Adrenal gland (tissue), 12 donors: ENCODE results near the gene TLCD3A. TPM values are rescaled to one million over a fixed set of nuclear protein-coding genes. Genes with fewer than 3 reads are reported as not detected.

Source experiments
- DNase-seq, 7 donors: peaks; one replicate each; pipeline ENCODE4 v3.0.0-alpha.2; 2019 to 2020
- H3K27ac ChIP-seq, 5 donors: fragments of 200-600 bp; sonication (generic) in 4 of 5; 1 replicate in 3 of 5; 2 replicates in 2 of 5; pipeline versions ENCODE4 v1.5.1 to v1.8.0; 2016 to 2020; ENCODE audit warnings: mild to moderate bottlenecking in 1 of 5
- H3K27me3 ChIP-seq: fragments of 200-600 bp; 2 replicates; pipeline ENCODE4 v1.8.0; 2021
- H3K36me3 ChIP-seq, 2 donors: fragments of 200-600 bp; replicated peaks in 1 of 2; 1 replicate in 1 of 2; 2 replicates in 1 of 2; pipeline versions ENCODE4 v1.5.1 to v1.8.0; 2018 to 2022
- H3K4me1 ChIP-seq, 2 donors: fragments of 200-600 bp; replicated peaks in 1 of 2; 1 replicate in 1 of 2; 2 replicates in 1 of 2; pipeline versions ENCODE4 v1.5.1 to v1.8.0; 2018 to 2021
- H3K4me3 ChIP-seq, 4 donors: fragments of 200-600 bp; sonication (generic) in 3 of 4; one replicate each; pipeline ENCODE4 v1.5.1; 2016 to 2018
- H3K9me3 ChIP-seq, 3 donors: fragments of 200-600 bp; sonication (generic) in 1 of 3; replicated peaks in 1 of 3; 1 replicate in 2 of 3; 2 replicates in 1 of 3; pipeline versions ENCODE4 v1.5.1 to v1.8.0; 2016 to 2021
- POLR2A ChIP-seq, 2 donors: fragments of 450-650 bp; IDR thresholded peaks; one replicate each; pipeline ENCODE4 v1.6.1; 2017; ENCODE audit warnings: antibody characterized with exemption in 2 of 2, mild to moderate bottlenecking in 2 of 2, moderate library complexity in 1 of 2
- WGBS, 4 donors: extraction: QIAGEN DNeasy Blood & Tissue Kit in 2 of 4; methylation state at CpG; one replicate each; pipeline versions ENCODE4 v1.1.5 to v1.1.7; 2013 to 2017; 5-methylcytosine and 5-hydroxymethylcytosine counted together
- intact Hi-C, 2 donors: fragments of 100-400 bp; cut with DNase I; formaldehyde crosslinking; loops; one replicate each; pipeline versions ENCODE4 v1.14.1 to v1.15.0; 2022 to 2023
- polyA plus RNA-seq, 3 donors: library from polyadenylated mRNA; stranded (reverse); fragments of 200-250 nt in 2 of 3; fragments of 350-450 nt in 1 of 3; fragmentation: Illumina TruSeq in 1 of 3; extraction: RNeasy Lipid Tissue Mini Kit (QIAGEN cat#74804) in 1 of 3; gene quantifications; one replicate each; pipeline ENCODE4 v1.2.3, GENCODE V29; 2013 to 2014
- total RNA-seq, 9 donors: library from RNA; depleted of rRNA in 4 of 9; stranded (reverse); fragments of >200 nt in 4 of 9; fragments of 120-200 nt in 1 of 9; fragmentation: NEBNext Ultra II Directional in 1 of 9; extraction: Animal tissue kit (Norgen Biotek cat#: 25700) in 1 of 9; gene quantifications; one replicate each; pipeline versions ENCODE4 v1.1.0 to v1.2.4, GENCODE V29; 2013 to 2023
- TF ChIP-seq, protein P1 (sequence below), 6 experiments: fragments of 450-650 bp in 4 of 6; fragments of 200-600 bp in 2 of 6; sonication (generic) in 1 of 6; IDR thresholded peaks; 1 replicate in 5 of 6; 2 replicates in 1 of 6; pipeline versions ENCODE4 v1.5.1 to v1.8.0; 2016 to 2021; ENCODE audit warnings: antibody characterized with exemption in 6 of 6, mild to moderate bottlenecking in 2 of 6, moderate library complexity in 1 of 6
- donor health status: healthy with polysubstance abuse.
- donor health status: Bipolar disorder and iron deficiency.
- donor health status: DM: yes; HTN: yes; CAD: no.
- donor health status: DM: no; HTN: no; CAD: no.
- donor health status: DM: no; HTN: no; CAD: no.
- donor health status: DM: yes; HTN: yes; CAD: no.

TLCD3A gene
- total and polyA plus RNA-seq, 12 donors: 0.72 to 8.7 (median 4.2) TPM

GRCh38 chr17:760371-760770 lies 28.0 kb downstream of the TLCD3A start:
- H3K36me3 ChIP-seq: peaks cover 0 to 46% of the 10 kb centered on the region in 2 donors
- H3K27ac ChIP-seq: peak overlapping the region in 4 of 5 donors; percentile 1 to 28 (median 17)

DNA sequence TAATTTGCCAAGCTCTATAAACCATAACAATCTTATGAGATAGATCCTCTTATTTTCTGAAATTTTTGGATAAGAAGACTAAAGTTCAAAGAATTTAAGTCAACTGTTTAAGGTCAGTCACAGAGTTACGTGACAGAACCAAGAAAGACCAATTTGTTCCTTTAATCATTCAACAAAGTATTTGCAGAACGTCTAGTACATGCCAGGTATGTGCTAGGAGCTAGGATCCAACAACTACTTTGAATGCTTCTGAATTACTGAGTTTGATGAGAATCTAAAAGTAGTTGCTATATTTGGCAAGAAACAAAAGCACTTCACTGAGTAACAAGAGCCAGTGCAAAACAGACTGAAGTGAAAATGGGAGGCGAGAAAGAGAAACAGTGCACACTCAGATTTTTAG lies 34.7 kb downstream of the TLCD3A start:
- WGBS, 4 donors: 74 to 83% (median 79%) methylated on average over 3 of the region's 3 CpGs
- H3K36me3 ChIP-seq: peaks cover 0 to 53% of the 10 kb centered on the region in 2 donors

More at GRCh38 chr17:760371-760770, 28.0 kb downstream of the TLCD3A start:
- peaks cover 0 to 9% of the 10 kb centered on the region in 2 donors for H3K4me1 ChIP-seq
- no peak overlapping the region for H3K4me3 ChIP-seq
- H3K27me3 ChIP-seq: no peaks in the 10 kb centered on the region
- intact Hi-C loops: no loop called here
- H3K9me3 ChIP-seq: no peaks in the 10 kb centered on the region
- peak; percentile 47 to 86 (median 83) for DNase-seq
- no peak for TF ChIP-seq POLR2A (IDR thresholded peaks at IDR 0.05)
- TF ChIP-seq, protein P1, sequence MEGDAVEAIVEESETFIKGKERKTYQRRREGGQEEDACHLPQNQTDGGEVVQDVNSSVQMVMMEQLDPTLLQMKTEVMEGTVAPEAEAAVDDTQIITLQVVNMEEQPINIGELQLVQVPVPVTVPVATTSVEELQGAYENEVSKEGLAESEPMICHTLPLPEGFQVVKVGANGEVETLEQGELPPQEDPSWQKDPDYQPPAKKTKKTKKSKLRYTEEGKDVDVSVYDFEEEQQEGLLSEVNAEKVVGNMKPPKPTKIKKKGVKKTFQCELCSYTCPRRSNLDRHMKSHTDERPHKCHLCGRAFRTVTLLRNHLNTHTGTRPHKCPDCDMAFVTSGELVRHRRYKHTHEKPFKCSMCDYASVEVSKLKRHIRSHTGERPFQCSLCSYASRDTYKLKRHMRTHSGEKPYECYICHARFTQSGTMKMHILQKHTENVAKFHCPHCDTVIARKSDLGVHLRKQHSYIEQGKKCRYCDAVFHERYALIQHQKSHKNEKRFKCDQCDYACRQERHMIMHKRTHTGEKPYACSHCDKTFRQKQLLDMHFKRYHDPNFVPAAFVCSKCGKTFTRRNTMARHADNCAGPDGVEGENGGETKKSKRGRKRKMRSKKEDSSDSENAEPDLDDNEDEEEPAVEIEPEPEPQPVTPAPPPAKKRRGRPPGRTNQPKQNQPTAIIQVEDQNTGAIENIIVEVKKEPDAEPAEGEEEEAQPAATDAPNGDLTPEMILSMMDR (IDR thresholded peaks at IDR 0.05): no peak
- 33 to 62% (median 49%) methylated on average over 9 of the region's 9 CpGs for WGBS, 4 donors

DNA sequence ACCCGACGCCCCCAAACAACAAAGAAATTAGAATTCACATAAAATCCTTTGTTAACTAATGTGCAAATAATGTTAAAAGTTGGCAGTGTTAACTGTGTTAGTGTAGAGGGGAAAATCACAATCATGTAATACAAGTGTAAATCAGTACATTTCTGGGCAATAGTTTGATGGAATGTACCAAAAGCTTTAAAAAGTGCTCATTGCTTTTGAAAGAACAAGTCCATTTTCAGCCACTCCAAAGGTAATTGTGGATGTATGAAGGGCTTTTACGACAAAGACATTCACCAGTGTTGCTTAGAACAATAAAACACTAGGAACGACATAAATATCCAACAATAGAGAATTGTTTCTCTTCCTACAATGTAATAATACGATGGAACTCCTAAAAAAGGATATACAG lies 40.6 kb downstream of the TLCD3A start:
- Histone ChIP-seq H3K4me1 (no peaks in the 10 kb centered on the region), H3K36me3 (peaks cover 0 to 77% of the 10 kb centered on the region in 2 donors), H3K9me3 (no peaks in the 10 kb centered on the region), H3K27ac (no peak overlapping the region), H3K4me3 (no peak overlapping the region), H3K27me3 (no peaks in the 10 kb centered on the region)
- intact Hi-C loops: no loop called here
- 85 to 90% (median 88%) methylated on average over 5 of the region's 5 CpGs for WGBS, 4 donors
- no peak for DNase-seq
- TF ChIP-seq, protein P1 (IDR thresholded peaks at IDR 0.05): no peak
- TF ChIP-seq POLR2A (IDR thresholded peaks at IDR 0.05): no peak

More for the DNA sequence above, 34.7 kb downstream of the TLCD3A start:
- Histone ChIP-seq H3K4me1 (no peaks in the 10 kb centered on the region), H3K27ac (no peak overlapping the region), H3K4me3 (no peak overlapping the region), H3K9me3 (no peaks in the 10 kb centered on the region), H3K27me3 (no peaks in the 10 kb centered on the region)
- TF ChIP-seq, protein P1 (IDR thresholded peaks at IDR 0.05): no peak
- TF ChIP-seq POLR2A (IDR thresholded peaks at IDR 0.05): no peak
- intact Hi-C loops: no loop called here
- DNase-seq: no peak

DNA sequence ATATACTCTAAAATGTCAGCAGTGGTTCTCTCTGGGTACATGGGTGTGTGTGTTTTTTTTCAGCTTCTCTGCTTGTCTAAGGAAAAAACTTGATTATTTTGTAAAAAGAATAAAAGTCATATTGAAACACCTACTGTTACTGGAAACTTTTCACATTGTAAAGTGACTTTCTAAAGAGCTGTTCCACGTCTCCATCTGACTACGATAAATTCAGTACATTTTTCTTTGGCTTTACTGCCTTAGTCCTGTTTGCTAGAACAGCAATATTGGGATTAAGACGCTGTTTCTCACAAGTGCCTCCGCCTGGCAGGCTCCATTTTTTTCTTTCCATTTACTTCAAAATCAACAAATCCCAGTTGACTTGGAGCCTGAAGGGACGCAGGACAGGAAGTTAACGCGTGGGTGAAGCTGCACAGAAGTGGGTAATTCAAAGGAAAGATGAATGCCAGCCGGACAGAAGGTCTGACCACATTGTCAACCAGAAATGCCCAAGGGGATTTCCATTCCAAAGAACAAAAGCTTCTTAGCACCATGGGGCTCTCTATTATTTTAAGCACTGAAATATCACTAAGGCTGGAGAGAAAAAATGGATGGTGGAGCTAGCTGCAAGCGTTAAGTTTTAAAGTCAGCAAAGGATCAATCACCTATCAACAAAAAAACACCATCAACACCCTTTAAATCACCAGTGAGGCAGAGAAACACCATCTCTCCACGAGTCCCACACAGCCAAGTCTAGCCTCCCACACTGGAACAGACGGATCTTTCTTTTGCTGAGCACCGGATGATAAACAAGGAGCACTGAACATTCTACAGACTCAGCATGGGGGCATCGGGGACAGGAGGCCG lies 41.3 kb downstream of the TLCD3A start:
- Histone ChIP-seq H3K36me3 (peaks cover 0 to 82% of the 10 kb centered on the region in 2 donors), H3K27me3 (no peaks in the 10 kb centered on the region), H3K4me3 (no peak overlapping the region), H3K9me3 (no peaks in the 10 kb centered on the region), H3K4me1 (no peaks in the 10 kb centered on the region), H3K27ac (no peak overlapping the region)
- TF ChIP-seq, protein P1 (IDR thresholded peaks at IDR 0.05): no peak
- TF ChIP-seq POLR2A (IDR thresholded peaks at IDR 0.05): no peak
- intact Hi-C loops: no loop called here
- WGBS, 4 donors: 81 to 88% (median 82%) methylated on average over 14 of the region's 14 CpGs
- DNase-seq: no peak
